IPS-11a (cell line): ENCODE results near the gene PPP1R36.
"Not testable (repeated sequence)": the region's sequence is repeated elsewhere in the genome, so short reads cannot be mapped to it uniquely, and the experiment has no call there.

Experiments used
- H3K4me3 ChIP-seq: one replicate; pipeline ENCODE4 v1.5.1; 2013; ENCODE audit warnings: low read depth, low read length, control low read depth

PPP1R36 gene

DNA sequence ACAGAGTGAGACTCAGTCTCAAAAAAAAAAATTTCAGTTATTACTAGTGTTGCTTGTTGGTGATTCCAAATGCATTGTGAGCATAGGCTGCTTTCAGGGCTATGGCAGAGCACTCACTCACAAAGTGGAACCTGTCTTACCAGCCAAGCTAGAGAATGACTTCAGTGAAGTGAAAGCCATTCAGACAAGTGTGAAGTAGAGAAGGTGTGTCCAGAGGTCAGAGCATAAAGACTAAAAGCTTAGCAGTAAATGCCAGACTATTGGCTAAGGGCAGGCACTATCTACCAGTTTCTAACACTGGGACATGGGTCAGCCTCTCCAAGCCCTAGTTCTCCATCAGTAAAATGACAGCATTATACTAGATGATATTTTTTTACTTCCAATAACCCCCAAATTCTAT is 12.7 kb downstream of the PPP1R36 start:
- H3K4me3 ChIP-seq = no peak overlapping the region

DNA sequence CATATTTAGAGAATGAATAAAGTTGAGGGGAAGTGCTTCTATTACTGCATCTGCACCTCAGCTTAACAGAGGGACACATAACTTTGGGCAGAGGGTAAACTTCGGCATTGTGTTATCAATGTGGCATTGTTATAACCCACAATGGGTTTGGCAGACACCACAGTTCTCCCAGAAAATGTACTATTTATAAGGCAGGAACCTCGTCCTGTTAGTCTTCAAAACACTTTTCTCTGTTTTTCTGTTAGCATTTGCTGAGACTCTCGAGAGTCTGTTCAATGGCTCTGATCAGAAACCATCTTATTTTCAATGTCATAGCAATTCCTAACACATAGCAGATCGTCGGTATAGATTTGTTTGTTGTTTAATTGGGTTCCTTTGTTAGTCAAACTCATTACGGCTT is 13.9 kb downstream of the PPP1R36 start:
- no peak overlapping the region for H3K4me3 ChIP-seq

DNA sequence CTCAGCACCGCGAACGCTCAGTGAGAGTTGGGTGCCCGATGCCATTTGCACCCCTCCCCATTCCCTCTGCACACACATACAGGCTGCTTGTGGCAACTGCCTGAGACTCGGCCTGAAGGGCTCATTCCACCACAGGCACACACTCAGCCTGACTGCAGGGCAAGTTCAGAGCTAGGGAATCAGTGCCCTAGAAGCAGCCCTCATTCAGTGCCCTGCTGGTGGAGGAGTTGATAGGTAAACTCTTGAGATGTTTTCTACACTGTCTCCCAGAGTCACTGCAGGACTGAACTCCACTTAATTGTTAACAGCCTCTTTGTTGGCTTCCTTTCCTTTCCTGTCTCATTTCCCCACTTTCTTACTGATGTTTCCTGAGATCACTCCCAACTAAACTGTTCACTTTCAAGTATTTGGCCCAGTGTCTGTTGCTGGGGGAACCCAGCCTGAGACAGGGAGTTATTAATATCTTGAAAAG is 16.9 kb downstream of the PPP1R36 start:
- H3K4me3 ChIP-seq = no peak overlapping the region

- no peak overlapping the region for H3K4me3 ChIP-seq
Observed at GRCh38 chr14:64569138-64569631, 19.4 kb downstream of the PPP1R36 start.

DNA sequence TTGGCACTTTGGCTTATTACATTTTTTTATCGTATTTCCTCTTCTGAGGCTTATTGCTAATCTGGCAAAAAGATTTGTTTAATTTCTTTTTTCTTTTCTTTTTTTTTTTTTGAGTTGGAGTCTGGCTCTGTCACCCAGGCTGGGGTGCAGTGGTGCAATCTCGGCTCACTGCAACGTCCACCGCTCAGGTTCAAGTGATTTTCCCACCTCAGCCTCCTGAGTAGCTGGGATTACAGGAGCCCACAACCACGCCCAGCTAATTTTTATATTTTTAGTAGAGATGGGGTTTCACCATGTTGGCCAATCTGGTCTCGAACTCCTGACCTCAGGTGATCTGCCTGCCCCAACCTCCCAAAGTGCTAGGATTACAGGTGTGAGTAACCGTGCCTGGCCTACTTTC is 19.9 kb downstream of the PPP1R36 start:
- not testable (repeated sequence) for H3K4me3 ChIP-seq

DNA sequence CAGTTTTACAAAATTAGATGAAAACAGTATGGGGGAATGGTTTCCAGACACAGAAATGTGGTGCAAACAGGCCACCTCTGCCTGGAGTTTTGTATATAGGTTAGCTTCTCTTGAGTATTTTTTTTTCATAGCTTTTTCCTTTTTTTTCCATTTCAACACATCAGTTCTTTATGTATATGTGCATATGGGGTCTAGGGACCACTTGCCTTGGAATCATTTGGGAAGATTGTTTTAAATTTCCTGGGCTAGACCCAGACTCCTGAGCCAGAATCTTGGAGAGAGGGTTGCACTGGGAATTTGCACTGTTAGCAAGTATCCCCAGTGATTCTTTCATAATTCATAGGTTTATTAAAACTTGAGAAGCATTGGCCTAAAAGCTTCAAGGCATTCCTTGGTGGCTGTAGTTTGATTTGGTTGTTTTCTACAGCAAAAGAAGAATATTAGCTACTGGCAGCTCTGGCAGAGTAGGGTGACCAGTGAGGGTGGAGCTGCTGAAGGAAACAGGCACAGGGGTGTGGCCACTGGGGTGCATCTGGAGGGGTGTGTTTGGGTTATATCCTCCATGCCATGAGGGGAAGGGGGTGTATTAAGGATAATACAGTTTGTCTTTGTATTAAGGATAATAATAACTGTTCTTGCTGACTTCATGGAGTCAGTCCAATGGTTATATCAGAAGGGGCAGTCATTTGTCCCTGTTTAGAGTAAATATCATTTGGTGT is 22.8 kb downstream of the PPP1R36 start:
- no peak overlapping the region for H3K4me3 ChIP-seq

DNA sequence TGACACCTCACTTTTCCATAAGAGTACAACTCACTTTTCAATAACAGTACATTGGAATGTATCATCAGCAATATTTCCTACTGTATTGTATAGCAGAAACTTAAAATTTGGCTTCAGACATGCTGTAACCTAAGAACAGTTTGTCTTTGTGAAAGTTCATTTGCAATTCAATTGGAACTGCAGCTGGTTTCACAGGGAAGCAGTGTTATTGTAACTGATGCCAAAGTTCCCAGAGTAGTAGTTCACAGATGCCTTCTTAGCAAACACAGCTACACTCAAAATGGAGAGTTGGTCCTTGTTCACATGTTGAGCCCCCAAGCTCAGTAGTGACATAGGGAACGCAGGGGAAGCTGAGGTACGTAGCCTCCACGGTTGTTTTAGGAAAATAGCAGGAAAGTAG is 23.3 kb downstream of the PPP1R36 start:
- H3K4me3 ChIP-seq = no peak overlapping the region

GRCh38 chr14:64574371-64575107 is 24.8 kb downstream of the PPP1R36 start:
- H3K4me3 ChIP-seq = no peak overlapping the region

- H3K4me3 ChIP-seq = no peak overlapping the region
Observed at GRCh38 chr14:64577211-64577610, 27.4 kb downstream of the PPP1R36 start.

- no peak overlapping the region for H3K4me3 ChIP-seq
Observed at GRCh38 chr14:64580467-64580866, 30.7 kb downstream of the PPP1R36 start.

GRCh38 chr14:64581363-64581762 is 31.6 kb downstream of the PPP1R36 start:
- H3K4me3 ChIP-seq = no peak overlapping the region

GRCh38 chr14:64581817-64582216 is 32.1 kb downstream of the PPP1R36 start:
- no peak overlapping the region for H3K4me3 ChIP-seq

GRCh38 chr14:64584190-64584589 is 34.4 kb downstream of the PPP1R36 start:
- no peak overlapping the region for H3K4me3 ChIP-seq

GRCh38 chr14:64591809-64592208 is 42.0 kb downstream of the PPP1R36 start:
- no peak overlapping the region for H3K4me3 ChIP-seq

DNA sequence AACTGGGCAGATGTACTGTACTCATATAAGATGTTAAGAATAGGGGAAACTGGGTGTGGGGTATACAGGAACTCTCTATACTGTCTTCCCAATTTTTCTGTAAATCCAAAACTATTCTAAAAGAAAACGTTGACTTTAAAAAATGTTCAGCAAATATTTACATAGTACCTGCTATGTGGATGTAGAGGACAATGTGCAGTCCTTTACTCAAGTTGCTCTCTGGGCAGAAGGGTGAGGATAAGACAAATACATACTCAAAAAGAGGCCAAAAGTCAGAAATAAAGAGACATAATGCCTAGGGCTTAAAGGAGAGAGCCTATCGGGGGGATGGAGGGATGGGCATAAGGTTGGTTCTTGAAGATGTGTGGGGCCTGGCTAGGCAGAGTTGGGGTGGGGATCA is 44.7 kb downstream of the PPP1R36 start:
- no peak overlapping the region for H3K4me3 ChIP-seq

DNA sequence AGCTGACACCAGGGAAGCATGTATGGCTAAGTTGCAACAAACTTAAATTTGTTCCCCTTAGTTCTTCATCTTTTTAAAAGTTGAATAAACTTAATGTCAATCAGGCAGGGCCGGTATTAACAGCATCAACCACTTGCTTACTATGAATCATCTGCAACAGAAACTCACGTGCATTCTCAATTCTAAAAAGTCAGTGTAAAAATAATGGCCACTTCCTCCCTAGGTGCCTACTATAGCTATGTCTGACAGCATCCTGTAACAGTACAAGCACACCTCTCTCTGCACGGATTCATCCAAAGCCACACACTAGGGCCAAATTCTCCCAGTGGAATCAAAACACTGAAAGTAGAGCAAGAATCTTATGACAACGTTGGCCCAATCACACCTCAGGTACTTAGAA is 48.6 kb downstream of the PPP1R36 start:
- no peak overlapping the region for H3K4me3 ChIP-seq

GRCh38 chr14:64601571-64601970 is 51.8 kb downstream of the PPP1R36 start:
- H3K4me3 ChIP-seq = no peak overlapping the region

DNA sequence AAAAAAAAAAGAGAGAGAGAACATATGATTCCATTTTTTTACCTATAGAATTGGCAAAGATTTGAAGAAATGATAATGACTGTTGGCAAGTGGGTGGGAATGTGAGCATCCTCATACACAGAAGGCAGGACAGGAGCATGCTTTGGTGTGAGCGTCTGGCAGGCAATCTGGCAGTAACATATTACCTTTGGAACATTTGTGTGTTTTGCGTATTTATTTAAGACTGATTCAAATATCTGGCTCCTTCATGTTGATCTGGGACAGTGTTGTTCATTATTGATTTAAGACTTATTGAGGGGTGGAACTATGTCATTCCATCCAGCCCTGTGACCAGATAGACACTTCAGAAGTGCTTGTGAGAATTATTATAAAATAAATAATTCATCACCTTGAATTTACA is 53.1 kb downstream of the PPP1R36 start:
- no peak overlapping the region for H3K4me3 ChIP-seq

GRCh38 chr14:64604001-64604400 is 54.2 kb downstream of the PPP1R36 start:
- no peak overlapping the region for H3K4me3 ChIP-seq

DNA sequence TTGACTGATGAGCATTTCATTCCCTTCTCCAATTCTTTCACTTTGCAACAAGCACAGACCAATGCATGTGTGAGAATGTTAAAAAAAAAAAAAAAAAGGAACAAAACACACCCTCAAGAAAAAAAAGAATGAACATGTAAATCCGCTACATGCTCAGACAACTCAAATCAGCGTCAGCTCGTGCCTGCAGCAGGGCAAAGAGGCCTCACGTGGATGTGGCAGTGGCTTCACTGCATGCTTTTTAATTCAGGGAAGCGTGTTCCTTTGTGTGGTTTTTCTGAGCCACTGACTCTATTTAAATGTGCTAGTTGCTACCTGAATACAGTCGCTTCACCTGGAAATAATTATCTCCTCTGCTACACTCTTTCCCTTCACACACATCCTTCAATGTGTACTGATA is 55.1 kb downstream of the PPP1R36 start:
- no peak overlapping the region for H3K4me3 ChIP-seq

- no peak overlapping the region for H3K4me3 ChIP-seq
Observed at GRCh38 chr14:64605926-64606685, 56.3 kb downstream of the PPP1R36 start.
